ENCODE results near the gene SH2D4B.
"Not testable (repeated sequence)": the region's sequence is repeated elsewhere in the genome, so short reads cannot be mapped to it uniquely, and the experiment has no call there.

SH2D4B gene

DNA sequence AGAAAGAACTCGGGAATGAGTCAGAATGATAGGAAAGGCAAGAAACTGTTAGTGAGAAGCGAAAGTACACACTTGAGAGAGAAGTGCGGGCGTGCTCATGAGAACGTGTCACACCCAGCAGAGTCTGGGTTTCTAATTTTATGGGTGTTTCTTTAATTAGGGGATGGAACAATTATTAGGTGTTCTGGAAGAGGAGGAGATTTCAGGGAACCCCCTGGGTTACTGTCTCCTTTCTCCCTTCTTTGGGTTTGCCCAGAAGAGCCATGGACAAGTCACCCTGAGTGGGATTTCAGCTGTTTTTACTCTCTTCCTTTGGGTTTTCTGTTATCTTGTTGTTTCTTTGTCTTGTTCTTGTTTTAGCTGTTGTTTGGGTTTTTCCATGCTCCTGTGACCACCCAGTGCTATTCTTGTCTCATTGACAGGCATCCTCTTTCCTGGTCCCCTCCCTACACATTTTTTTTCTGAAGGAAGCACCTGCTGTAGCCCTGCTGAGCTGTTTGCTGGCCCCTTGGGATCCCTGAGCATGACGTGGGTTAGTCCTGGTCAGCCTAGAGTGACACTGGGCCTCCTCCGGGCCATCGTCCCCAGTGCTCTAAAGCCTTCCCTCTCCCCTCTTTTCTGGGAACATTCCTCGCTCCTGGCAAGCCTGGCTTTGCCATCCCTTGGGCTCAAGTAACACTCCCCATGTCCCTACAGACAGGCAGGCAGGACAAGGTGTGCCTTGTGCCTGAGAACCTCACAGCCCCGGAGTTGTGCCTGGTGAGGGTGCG, 3.5 kb downstream of the SH2D4B start:
- CTCF ChIA-PET: interaction anchor here (0.8 to 2.5 kb wide), 9 partner anchors 9 to 122 kb away, joined by 3 to 14 read pairs (median 7); no protein-coding TSS in a partner anchor
- peak; percentile 63 for DNase-seq (ENCODE audit: extremely low spot score)
- TF ChIP-seq CTCF (IDR thresholded peaks at IDR 0.05; ENCODE audit: control extremely low read depth, extremely low read depth, low read depth, missing control alignments): no peak

DNA sequence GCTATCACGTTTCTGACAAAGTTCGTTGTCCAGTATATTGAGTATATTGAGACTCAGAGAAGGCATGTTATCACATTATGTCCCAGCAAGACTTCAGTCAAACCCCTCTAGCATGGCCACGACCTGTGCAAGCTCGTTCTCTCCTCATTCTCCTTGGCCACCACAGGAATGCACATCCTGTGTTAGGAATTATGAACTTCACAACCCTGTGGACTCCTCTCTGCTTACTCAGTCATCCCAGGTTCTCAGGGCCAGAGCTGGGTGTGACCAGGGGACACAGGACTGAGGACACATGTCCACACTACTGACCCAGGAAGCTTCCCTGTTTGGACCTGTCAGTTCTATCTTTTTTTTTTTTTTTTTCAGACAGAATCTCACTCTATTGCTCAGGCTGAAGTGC, 4.4 kb downstream of the SH2D4B start:
- CTCF ChIA-PET: interaction anchor here (0.9 to 2.5 kb wide), 5 partner anchors 8 to 121 kb away, joined by 3 to 14 read pairs (median 7); no protein-coding TSS in a partner anchor
- no peak for TF ChIP-seq CTCF (IDR thresholded peaks at IDR 0.05; ENCODE audit: control extremely low read depth, extremely low read depth, low read depth, missing control alignments)
- POLR2A ChIA-PET: interaction anchor here (0.6 to 0.7 kb wide), 2 partner anchors 1189 to 1264 kb away, joined by 3 to 4 read pairs; no protein-coding TSS in a partner anchor

More for the DNA sequence above, 3.5 kb downstream of the SH2D4B start:
- POLR2A ChIA-PET: interaction anchor here (0.6 kb wide), 1 partner anchor 1389 kb away, joined by 5 read pairs; no protein-coding TSS in a partner anchor

DNA sequence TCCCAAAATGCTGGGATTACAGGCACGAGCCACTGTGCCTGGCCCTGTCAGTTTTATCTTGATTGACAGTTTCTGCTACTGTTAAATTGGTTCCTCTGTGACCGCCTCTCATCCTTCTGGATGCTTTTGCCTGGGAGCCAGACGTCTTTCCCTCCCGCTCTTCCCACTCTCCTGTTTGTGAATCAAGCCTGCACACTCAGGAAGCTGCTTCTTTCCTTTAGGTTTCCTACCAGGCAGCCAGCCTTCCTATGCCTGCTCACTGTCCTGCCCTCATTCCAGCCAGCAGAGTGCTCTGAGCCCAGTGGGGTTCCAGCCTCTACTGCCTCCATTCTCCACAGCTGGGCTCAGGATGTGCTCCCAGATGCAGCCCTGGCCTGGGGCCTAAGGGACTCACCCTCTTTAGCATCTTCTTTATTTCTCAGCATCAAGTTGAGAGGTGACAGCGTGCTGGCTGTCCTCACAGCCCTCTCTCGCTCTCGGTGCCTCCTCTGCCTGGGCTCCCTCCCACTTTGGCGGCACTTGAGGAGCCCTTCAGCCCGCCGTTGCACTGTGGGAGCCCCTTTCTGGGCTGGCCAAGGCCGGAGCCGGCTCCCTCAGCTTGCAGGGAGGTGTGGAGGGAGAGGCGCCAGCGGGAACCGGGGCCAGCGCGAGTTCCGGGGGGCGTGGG, 5.1 kb downstream of the SH2D4B start:
- TF ChIP-seq CTCF (IDR thresholded peaks at IDR 0.05; ENCODE audit: control extremely low read depth, extremely low read depth, low read depth, missing control alignments): no peak
- DNase-seq (ENCODE audit: extremely low spot score): no peak
- POLR2A ChIA-PET: interaction anchor here (0.7 kb wide), 1 partner anchor 1190 kb away, joined by 4 read pairs; no protein-coding TSS in a partner anchor
- CTCF ChIA-PET: interaction anchor here (0.9 to 2.3 kb wide), 6 partner anchors 7 to 320 kb away, joined by 3 to 9 read pairs (median 4); no protein-coding TSS in a partner anchor

More for the DNA sequence above, 4.4 kb downstream of the SH2D4B start:
- no peak for DNase-seq (ENCODE audit: extremely low spot score)

GRCh38 chr10:80543319-80543672, 5.6 kb downstream of the SH2D4B start:
- CTCF ChIA-PET: interaction anchor here (1.4 to 1.5 kb wide), 2 partner anchors 119 to 321 kb away, joined by 3 to 4 read pairs; no protein-coding TSS in a partner anchor
- POLR2A ChIA-PET; DNase-seq (ENCODE audit: extremely low spot score): not testable (repeated sequence)

GRCh38 chr10:80544316-80544953, 6.7 kb downstream of the SH2D4B start:
- no peak for TF ChIP-seq CTCF (IDR thresholded peaks at IDR 0.05; ENCODE audit: control extremely low read depth, extremely low read depth, low read depth, missing control alignments)
- ChIA-PET POLR2A (no interaction called here), CTCF (interaction anchor here (1.4 to 1.5 kb wide), 2 partner anchors 118 to 322 kb away, joined by 3 to 4 read pairs; no protein-coding TSS in a partner anchor)
- no peak for DNase-seq (ENCODE audit: extremely low spot score)

DNA sequence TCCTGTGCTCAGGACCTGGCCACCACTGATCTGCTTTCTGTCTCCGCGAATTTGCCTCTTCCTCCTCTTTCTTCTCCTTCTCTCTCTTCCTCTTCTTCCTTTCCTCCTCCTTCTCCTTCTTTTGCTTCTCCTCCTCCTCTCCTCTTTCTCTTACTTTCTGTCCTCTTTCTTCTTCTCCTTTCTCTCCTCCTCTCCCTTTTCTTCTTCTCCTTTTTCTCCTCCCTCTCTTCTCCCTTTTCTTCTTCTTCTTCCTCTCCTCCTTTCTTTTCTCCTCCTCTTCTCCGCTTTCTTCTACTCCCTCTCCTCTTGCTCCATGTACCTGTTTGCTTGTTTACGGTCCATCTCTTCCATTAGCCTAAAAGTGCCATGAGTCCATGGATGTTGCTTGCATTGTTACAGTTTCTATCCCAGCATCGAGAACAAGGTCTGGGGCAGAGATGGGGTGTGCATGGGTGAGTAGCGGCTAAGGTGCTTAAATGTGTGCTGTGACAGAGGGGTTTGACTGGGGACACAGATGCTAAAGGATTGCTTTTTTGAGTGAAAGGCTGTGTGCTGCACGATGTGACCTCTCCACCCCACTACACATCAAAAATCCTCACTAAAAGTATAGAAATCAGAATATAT, 7.7 kb downstream of the SH2D4B start:
- no peak for DNase-seq (ENCODE audit: extremely low spot score)
- ChIA-PET POLR2A (no interaction called here), CTCF (no interaction called here)
- no peak for TF ChIP-seq CTCF (IDR thresholded peaks at IDR 0.05; ENCODE audit: control extremely low read depth, extremely low read depth, low read depth, missing control alignments)

All from GM10248 (cell line).